HG03520 (cell line): Measurements from ENCODE around the gene AQP6.

ENCODE experiments used
- ATAC-seq: cut with Tn5 transposase; IDR thresholded peaks from one replicate; pipeline ENCODE4 v1.9.1; 2021; ENCODE audit warnings: mild to moderate bottlenecking, moderate library complexity; ENCODE audit not compliant: unreplicated experiment

AQP6 gene

DNA sequence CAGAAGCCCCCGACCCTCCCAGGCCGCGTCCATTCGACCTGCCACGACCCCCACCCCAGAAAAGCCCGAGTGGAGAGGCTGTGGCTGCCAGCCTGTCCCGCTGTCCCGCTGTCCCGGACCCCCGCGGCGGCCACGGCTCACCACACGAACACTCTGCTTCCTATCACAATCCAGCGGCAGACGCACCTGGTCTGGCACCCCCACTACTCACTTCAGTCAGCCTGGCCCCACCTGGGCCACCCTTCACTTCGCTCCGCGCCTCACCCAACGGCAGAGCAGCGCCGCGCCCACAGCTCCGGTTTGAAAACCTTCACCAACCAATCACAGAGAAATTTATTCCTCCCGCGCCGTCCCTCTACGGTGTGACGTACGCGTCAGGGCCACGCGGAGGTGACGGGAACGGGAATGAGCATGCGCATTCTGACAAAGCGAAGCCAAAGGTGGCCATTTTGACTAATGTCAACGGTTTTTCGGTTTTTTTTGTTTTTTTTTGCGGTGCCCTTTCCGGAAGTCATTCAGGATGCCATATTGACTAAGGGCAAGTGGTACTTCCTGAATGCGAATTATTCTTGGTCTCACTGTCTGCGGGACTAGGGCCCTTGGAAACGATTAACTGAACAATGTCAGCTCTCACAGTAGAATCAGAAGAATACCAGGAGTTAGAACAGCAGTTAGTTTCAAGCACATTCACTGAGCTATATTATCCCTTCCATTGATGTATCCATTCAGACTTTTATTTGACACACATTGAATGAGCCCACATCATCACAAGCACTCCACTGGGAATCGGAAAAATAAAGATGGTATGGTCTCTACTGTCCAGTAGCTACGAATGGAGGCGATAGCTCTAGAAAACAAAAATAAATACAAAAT is 52.7 kb downstream of the AQP6 start, which contains the start of gene RACGAP1:
Gene RACGAP1 (minus strand): TSS at position 308 of the 873 bp plus-strand sequence. CDS start 8,779 bp downstream, outside the sequence.
- peak; percentile 93 for ATAC-seq

- ATAC-seq: no peak
Measured at GRCh38 chr12:50026691-50027090, 53.9 kb downstream of the AQP6 start.
